Ascending aorta (tissue), 2 donors: Measurements from ENCODE around the gene TNNI3K. TPM values are rescaled to one million over a fixed set of nuclear protein-coding genes. Genes with fewer than 3 reads are reported as not detected.

Source experiments
- DNase-seq, 2 donors: peaks; one replicate each; pipeline ENCODE4 v3.0.0-alpha.2; 2019; ENCODE audit warnings: low spot score in 2 of 2
- H3K27ac ChIP-seq, 2 donors: fragments of 200-600 bp; sonication (generic); one replicate each; pipeline ENCODE4 v1.5.1; 2016 to 2017; ENCODE audit warnings: mild to moderate bottlenecking in 1 of 2
- H3K27me3 ChIP-seq: fragments of 200-600 bp; sonication (generic); one replicate; pipeline ENCODE4 v1.5.1; 2017
- H3K36me3 ChIP-seq, 2 donors: fragments of 200-600 bp; sonication (generic); one replicate each; pipeline ENCODE4 v1.5.1; 2016
- H3K4me1 ChIP-seq, 2 donors: fragments of 200-600 bp; sonication (generic); one replicate each; pipeline ENCODE4 v1.5.1; 2016 to 2017; ENCODE audit warnings: mild to moderate bottlenecking in 1 of 2
- H3K4me3 ChIP-seq, 2 donors: fragments of 200-600 bp; sonication (generic); one replicate each; pipeline ENCODE4 v1.5.1; 2016 to 2017; ENCODE audit warnings: mild to moderate bottlenecking in 1 of 2
- H3K9me3 ChIP-seq, 2 donors: fragments of 200-600 bp; sonication (generic); one replicate each; pipeline ENCODE4 v1.5.1; 2016
- CTCF ChIP-seq, 3 experiments: fragments of 200-600 bp in 2 of 3; fragments of 450-650 bp in 1 of 3; sonication (generic) in 2 of 3; IDR thresholded peaks; one replicate each; pipeline ENCODE4 v1.5.1; 2016 to 2019; ENCODE audit warnings: antibody characterized with exemption in 3 of 3, mild to moderate bottlenecking in 1 of 3, moderate library complexity in 1 of 3
- intact Hi-C: fragments of 100-400 bp; cut with DNase I; formaldehyde crosslinking; loops from one replicate; pipeline ENCODE4 v1.15.1; 2023
- total RNA-seq: library from RNA; depleted of rRNA; stranded (reverse); fragments of >200 nt; gene quantifications from one replicate; pipeline ENCODE4 v1.1.0, GENCODE V29; 2016

Gene TNNI3K
- total RNA-seq, 1 donor from 2014 or later, result 3.9 TPM

GRCh38 chr1:74571493-74571800 is 336.3 kb downstream of the TNNI3K start:
- no peak for TF ChIP-seq CTCF (IDR thresholded peaks at IDR 0.05)
- H3K4me1 ChIP-seq, result no peaks in the 10 kb centered on the region
- H3K27me3 ChIP-seq, result no peaks in the 10 kb centered on the region
- no peak overlapping the region for H3K4me3 ChIP-seq
- H3K36me3 ChIP-seq, result no peaks in the 10 kb centered on the region
- no peak for DNase-seq
- intact Hi-C loops, result no loop called here
- no peaks in the 10 kb centered on the region for H3K9me3 ChIP-seq
- no peak overlapping the region for H3K27ac ChIP-seq

GRCh38 chr1:74571891-74572290 is 336.7 kb downstream of the TNNI3K start:
- Histone ChIP-seq H3K36me3 (no peaks in the 10 kb centered on the region), H3K4me3 (no peak overlapping the region), H3K27ac (no peak overlapping the region), H3K9me3 (no peaks in the 10 kb centered on the region), H3K4me1 (no peaks in the 10 kb centered on the region), H3K27me3 (no peaks in the 10 kb centered on the region)
- no peak for DNase-seq
- intact Hi-C loops, result no loop called here
- no peak for TF ChIP-seq CTCF (IDR thresholded peaks at IDR 0.05)

GRCh38 chr1:74578101-74578500 is 342.9 kb downstream of the TNNI3K start:
- intact Hi-C loops, result no loop called here
- no peak for TF ChIP-seq CTCF (IDR thresholded peaks at IDR 0.05)
- Histone ChIP-seq H3K4me1 (no peaks in the 10 kb centered on the region), H3K9me3 (no peaks in the 10 kb centered on the region), H3K36me3 (no peaks in the 10 kb centered on the region), H3K27ac (no peak overlapping the region), H3K27me3 (no peaks in the 10 kb centered on the region), H3K4me3 (no peak overlapping the region)
- no peak for DNase-seq

- Histone ChIP-seq H3K27ac (no peak overlapping the region), H3K9me3 (no peaks in the 10 kb centered on the region), H3K27me3 (no peaks in the 10 kb centered on the region), H3K4me3 (no peak overlapping the region), H3K4me1 (no peaks in the 10 kb centered on the region), H3K36me3 (no peaks in the 10 kb centered on the region)
- intact Hi-C loops, result no loop called here
- no peak for TF ChIP-seq CTCF (IDR thresholded peaks at IDR 0.05)
- no peak for DNase-seq
These were observed 344.2 kb downstream of the TNNI3K start for GRCh38 chr1:74579425-74579824.

- H3K4me1 ChIP-seq, result no peaks in the 10 kb centered on the region
- no peaks in the 10 kb centered on the region for H3K27me3 ChIP-seq
- intact Hi-C loops, result no loop called here
- no peaks in the 10 kb centered on the region for H3K9me3 ChIP-seq
- H3K36me3 ChIP-seq, result no peaks in the 10 kb centered on the region
- TF ChIP-seq CTCF (IDR thresholded peaks at IDR 0.05), result no peak
- DNase-seq, result no peak
- no peak overlapping the region for H3K4me3 ChIP-seq
- no peak overlapping the region for H3K27ac ChIP-seq
These were observed 348.2 kb downstream of the TNNI3K start for GRCh38 chr1:74583397-74583796.

- no peaks in the 10 kb centered on the region for H3K27me3 ChIP-seq
- DNase-seq, result no peak
- no peak for TF ChIP-seq CTCF (IDR thresholded peaks at IDR 0.05)
- H3K9me3 ChIP-seq, result no peaks in the 10 kb centered on the region
- H3K36me3 ChIP-seq, result no peaks in the 10 kb centered on the region
- intact Hi-C loops, result no loop called here
- no peak overlapping the region for H3K4me3 ChIP-seq
- no peak overlapping the region for H3K27ac ChIP-seq
- no peaks in the 10 kb centered on the region for H3K4me1 ChIP-seq
These were observed 349.0 kb downstream of the TNNI3K start for GRCh38 chr1:74584185-74584584.
